Endothelial cell of umbilical vein (primary cell): ENCODE measurements around the gene METTL9. TPM values are rescaled to one million over a fixed set of nuclear protein-coding genes. Genes with fewer than 3 reads are reported as not detected.

Source experiments
- BruUV-seq: library from RNA; stranded (reverse); fragments of 400-500 nt; replicated peaks from 2 replicates; lab custom pipeline; 2021; lab: Mats Ljungman, UMichigan
- CTCF ChIA-PET: fragments of 300-600, 350-600 bp; sonication (Branson Sonifier 250); formaldehyde crosslinking; loops from one replicate; lab custom pipeline; 2021; ENCODE audit warnings: antibody characterized with exemption, inconsistent platforms; lab: Charles Lee
- POLR2A ChIA-PET: fragments of 300-600, 350-600 bp; sonication (Branson Sonifier 250); formaldehyde crosslinking; loops from one replicate; lab custom pipeline; 2021; ENCODE audit warnings: antibody characterized with exemption, inconsistent platforms; lab: Charles Lee
- DNase-seq: peaks from one replicate; pipeline ENCODE4 v3.0.0-alpha.2; 2011; ENCODE audit warnings: low read depth, low spot score
- FAIRE-seq: peaks from 2 replicates; lab custom pipeline; 2011; peaks lifted over from hg19 to GRCh38; lab: Jason Lieb, UNC
- H2AFZ ChIP-seq: 2 replicates; pipeline ENCODE4 v1.6.0; 2012; ENCODE audit warnings: low read depth, low read length, control low read depth, inconsistent platforms
- H3K27ac ChIP-seq: 2 replicates; pipeline ENCODE4 v1.5.1; 2011; ENCODE audit warnings: low read depth, mild to moderate bottlenecking, control low read depth, low read length, moderate library complexity; ENCODE audit not compliant: insufficient read depth
- H3K27me3 ChIP-seq, 2 experiments: 2 replicates each; pipeline versions ENCODE4 v1.6.0 to v1.6.1; 2011; ENCODE audit warnings: low read length in 2 of 2, mixed read lengths in 1 of 2; ENCODE audit not compliant: control insufficient read depth in 2 of 2, insufficient read depth in 2 of 2
- H3K36me3 ChIP-seq, 2 experiments: 2 replicates in 1 of 2; 3 replicates in 1 of 2; pipeline ENCODE4 v1.5.1; 2011; ENCODE audit warnings: low read length in 2 of 2, mild to moderate bottlenecking in 1 of 2, moderate library complexity in 1 of 2; ENCODE audit not compliant: control insufficient read depth in 2 of 2, insufficient read depth in 2 of 2; ENCODE audit errors: extremely low read depth in 1 of 2
- H3K4me1 ChIP-seq: 3 replicates; pipeline ENCODE4 v1.5.1; 2011; ENCODE audit warnings: mild to moderate bottlenecking, low read length; ENCODE audit not compliant: control insufficient read depth, insufficient read depth; ENCODE audit errors: extremely low read depth
- H3K4me2 ChIP-seq: 2 replicates; pipeline ENCODE4 v1.6.1; 2011; ENCODE audit warnings: low read length, control low read depth, mixed read lengths; ENCODE audit not compliant: insufficient read depth
- H3K4me3 ChIP-seq, 3 experiments: fragments of 200-600 bp in 1 of 3; sonication (generic), shearing (Covaris generic) in 1 of 3; replicated peaks in 1 of 3; 2 replicates each; pipeline ENCODE4 v1.5.1; 2011 to 2016; ENCODE audit warnings: control low read depth in 3 of 3, low read length in 3 of 3, mild to moderate bottlenecking in 2 of 3, inconsistent platforms in 1 of 3, low read depth in 1 of 3, moderate library complexity in 1 of 3; ENCODE audit not compliant: insufficient read depth in 1 of 3
- H3K79me2 ChIP-seq: 2 replicates; pipeline ENCODE4 v1.6.0; 2012; ENCODE audit warnings: low read length, inconsistent platforms; ENCODE audit not compliant: control insufficient read depth, insufficient read depth
- H3K9ac ChIP-seq: replicated peaks from 2 replicates; pipeline ENCODE3; 2011; ENCODE audit warnings: low read length, control low read depth; ENCODE audit not compliant: insufficient read depth; ENCODE audit errors: extremely low read depth
- H3K9me1 ChIP-seq: replicated peaks from 3 replicates; pipeline ENCODE4 v1.6.0; 2011; ENCODE audit warnings: mild to moderate bottlenecking, low read length; ENCODE audit not compliant: control insufficient read depth, insufficient read depth; ENCODE audit errors: extremely low read depth
- H3K9me3 ChIP-seq: replicated peaks from 2 replicates; pipeline ENCODE4 v1.5.1; 2012; ENCODE audit warnings: low read length, inconsistent platforms; ENCODE audit not compliant: control insufficient read depth, insufficient read depth
- H4K20me1 ChIP-seq: replicated peaks from 2 replicates; pipeline ENCODE3; 2011; ENCODE audit warnings: mild to moderate bottlenecking, low read length; ENCODE audit not compliant: control insufficient read depth, insufficient read depth; ENCODE audit errors: extremely low read depth
- CTCF ChIP-seq, 2 donors: IDR thresholded peaks; 1 replicate in 1 of 2; 2 replicates in 1 of 2; pipeline ENCODE4 v1.5.1; 2011; ENCODE audit warnings: low read length in 2 of 2, mild to moderate bottlenecking in 2 of 2, moderate library complexity in 2 of 2, control low read depth in 1 of 2, inconsistent platforms in 1 of 2, low read depth in 1 of 2; ENCODE audit not compliant: insufficient read depth in 1 of 2; ENCODE audit errors: extremely low read depth in 1 of 2
- EZH2 ChIP-seq: IDR thresholded peaks from 2 replicates; pipeline ENCODE4 v1.6.1; 2012; ENCODE audit warnings: borderline replicate concordance, low read depth, mild to moderate bottlenecking, moderate library complexity, low read length, inconsistent platforms; ENCODE audit not compliant: severe bottlenecking
- FOS ChIP-seq: IDR thresholded peaks from 2 replicates; pipeline ENCODE4 v1.6.1; 2011; ENCODE audit warnings: mild to moderate bottlenecking, low read length, moderate library complexity, borderline replicate concordance; ENCODE audit not compliant: insufficient read depth
- GATA2 ChIP-seq: IDR thresholded peaks from 2 replicates; pipeline ENCODE4 v1.7.0; 2011; ENCODE audit warnings: low read depth, mild to moderate bottlenecking, moderate library complexity, mixed read lengths, low read length; ENCODE audit not compliant: insufficient read length, insufficient read depth
- JUN ChIP-seq: IDR thresholded peaks from 2 replicates; pipeline ENCODE4 v1.6.1; 2011; ENCODE audit warnings: borderline replicate concordance, low read depth; ENCODE audit not compliant: insufficient read length, insufficient read depth
- MAX ChIP-seq: IDR thresholded peaks from 2 replicates; pipeline ENCODE4 v1.6.1; 2011; ENCODE audit not compliant: insufficient read depth, insufficient read length
- MYC ChIP-seq: IDR thresholded peaks from one replicate; pipeline ENCODE4 v1.6.1; 2011; ENCODE audit warnings: mild to moderate bottlenecking, low read depth, low read length
- POLR2A ChIP-seq: IDR thresholded peaks from 2 replicates; pipeline ENCODE4 v1.6.1; 2012; ENCODE audit warnings: low read depth, mild to moderate bottlenecking, control low read depth, low read length
- POLR2AphosphoS5 ChIP-seq: IDR thresholded peaks from 2 replicates; pipeline ENCODE4 v1.6.1; 2012; ENCODE audit warnings: low read depth, mild to moderate bottlenecking, control low read depth, low read length, moderate library complexity; ENCODE audit not compliant: insufficient read depth
- dilution Hi-C: fragments of 300-500 bp; cut with MboI; formaldehyde crosslinking; loops from one replicate; pipeline ENCODE4 v1.15.0; 2019; ENCODE audit warnings: low sequenced_read_pairs; ENCODE audit not compliant: extremely low pct_ligation_motif_present
- intact Hi-C: fragments of 100-400 bp; cut with micrococcal nuclease; formaldehyde crosslinking; loops from one replicate; pipeline ENCODE4 v1.10.0; 2022
- polyA plus RNA-seq, 4 experiments: library from polyadenylated mRNA; depleted of rRNA in 3 of 4; stranded (reverse) in 3 of 4; unstranded in 1 of 4; fragments of >200 nt; gene quantifications; 2 replicates each; pipeline versions ENCODE4 v1.2.1 to v1.2.3, GENCODE V29; 2011 to 2012; ENCODE audit warnings: missing spikeins in 1 of 4
- total RNA-seq: library from RNA; stranded (reverse); gene quantifications from 2 replicates; pipeline ENCODE4 v1.2.3, GENCODE V29; 2021

The METTL9 gene
- total and polyA plus RNA-seq, 2 donors (not counting 3 experiments of a cell fraction or from before 2014, with no cell fraction given) = 53.8 to 121 TPM

- ChIA-PET CTCF (interaction anchor here (4.2 kb wide), 1 partner anchor 10 kb away, joined by 29 read pairs; no protein-coding TSS in a partner anchor), POLR2A (interaction anchor here (0.6 kb wide), 1 partner anchor 78 kb away, joined by 3 read pairs; no protein-coding TSS in a partner anchor)
- dilution Hi-C loops = no loop called here
Measured at GRCh38 chr16:21667575-21667974, 68.2 kb downstream of the METTL9 start.

More at GRCh38 chr16:21667575-21667974, 68.2 kb downstream of the METTL9 start:
- H3K4me1 ChIP-seq = no peaks in the 10 kb centered on the region
- H3K36me3 ChIP-seq = no peaks in the 10 kb centered on the region
- H3K9me1 ChIP-seq = no peaks in the 10 kb centered on the region
- no peaks in the 10 kb centered on the region for H4K20me1 ChIP-seq
- no peak overlapping the region for H3K4me3 ChIP-seq
- no peak for TF ChIP-seq EZH2
- no peak for TF ChIP-seq JUN
- TF ChIP-seq FOS = no peak
- TF ChIP-seq MAX = no peak
- TF ChIP-seq POLR2AphosphoS5 = no peak
- no peak for TF ChIP-seq POLR2A
- no peak for TF ChIP-seq GATA2
- TF ChIP-seq CTCF (IDR thresholded peaks at IDR 0.05; ENCODE audit: extremely low read depth in 1 of 2, insufficient read depth in 1 of 2, low read depth in 1 of 2, low read length in 2 of 2) = no peak
- no peak for TF ChIP-seq MYC
- no peaks in the 10 kb centered on the region for H3K9me3 ChIP-seq
- H3K27ac ChIP-seq = no peak overlapping the region
- FAIRE-seq = no peak
- no TSS peak for BruUV-seq
- no peak for DNase-seq
- H3K4me2 ChIP-seq = no peak overlapping the region
- intact Hi-C loops = no loop called here
- no peaks in the 10 kb centered on the region for H3K79me2 ChIP-seq
- H3K27me3 ChIP-seq = peaks cover 7 to 17% of the 10 kb centered on the region in 2 experiments
- H2AFZ ChIP-seq = no peak overlapping the region
- H3K9ac ChIP-seq = no peak overlapping the region
